K562 (cell line): ENCODE results near the gene PDE4D. TPM values are rescaled to one million over a fixed set of nuclear protein-coding genes. Genes with fewer than 3 reads are reported as not detected.

ENCODE experiments used
- ATAC-seq: fragments of 200-7000 bp; cut with Tn5 transposase; 3 replicates; pipeline ENCODE4 v1.9.1; 2020; ENCODE audit warnings: moderate library complexity
- BruUV-seq: library from RNA; stranded (reverse); fragments of 400-500 nt; replicated peaks from 2 replicates; lab custom pipeline; 2021; lab: Mats Ljungman, UMichigan
- CTCF ChIA-PET: fragments of 300-600 bp; formaldehyde crosslinking; extraction: SDS; loops from one replicate; lab custom pipeline; 2021; ENCODE audit warnings: low intra/inter-chr PET ratio; lab: Yijun Ruan, JAX
- POLR2A ChIA-PET: fragments of 300-600, 350-650 bp; sonication (Branson Sonifier 250); formaldehyde crosslinking; extraction: SDS; loops from one replicate; lab custom pipeline; 2021; ENCODE audit warnings: antibody characterized with exemption, inconsistent platforms; lab: Yijun Ruan, JAX
- DNase-seq, 4 experiments: peaks; one replicate each; pipeline versions ENCODE4 v3.0.0 to v3.0.0-alpha.2; 2011 to 2018; ENCODE audit warnings: low spot score in 3 of 4, mixed read lengths in 3 of 4; ENCODE audit errors: extremely low read depth in 1 of 4
- FAIRE-seq: peaks from 2 replicates; lab custom pipeline; 2011; peaks lifted over from hg19 to GRCh38; lab: Jason Lieb, UNC
- H2AFZ ChIP-seq: 2 replicates; pipeline ENCODE4 v1.6.0; 2011; ENCODE audit warnings: low read depth, low read length, control low read depth, inconsistent platforms
- H3K27ac ChIP-seq: fragments of 200-600 bp; 3 replicates; pipeline ENCODE4 v1.8.0; 2011; ENCODE audit warnings: low read depth, mild to moderate bottlenecking, control low read depth, inconsistent platforms, low read length, moderate library complexity, mixed read lengths; ENCODE audit errors: extremely low read depth
- H3K27me3 ChIP-seq, 2 experiments: fragments of 300-600 bp in 1 of 2; 2 replicates in 1 of 2; 3 replicates in 1 of 2; pipeline versions ENCODE4 v1.6.0 to v1.8.0; 2011; ENCODE audit warnings: inconsistent platforms in 2 of 2, low read length in 2 of 2, mild to moderate bottlenecking in 1 of 2, mixed read lengths in 1 of 2, moderate library complexity in 1 of 2; ENCODE audit not compliant: control insufficient read depth in 2 of 2, insufficient read depth in 2 of 2
- H3K36me3 ChIP-seq: fragments of 300-600 bp; 3 replicates; pipeline ENCODE4 v1.8.0; 2011; ENCODE audit warnings: mild to moderate bottlenecking, low read length, inconsistent platforms; ENCODE audit not compliant: control insufficient read depth, insufficient read depth
- H3K4me1 ChIP-seq, 2 experiments: fragments of 200-600 bp in 1 of 2; replicated peaks in 1 of 2; 2 replicates in 1 of 2; 3 replicates in 1 of 2; pipeline versions ENCODE4 v1.5.1 to v1.8.0; 2011; ENCODE audit warnings: inconsistent platforms in 2 of 2, low read length in 2 of 2, mild to moderate bottlenecking in 1 of 2, mixed read lengths in 1 of 2, moderate library complexity in 1 of 2; ENCODE audit not compliant: control insufficient read depth in 2 of 2, insufficient read depth in 2 of 2
- H3K4me2 ChIP-seq: 2 replicates; pipeline ENCODE4 v1.6.1; 2011; ENCODE audit warnings: low read length, control low read depth, inconsistent platforms, mixed read lengths; ENCODE audit not compliant: insufficient read depth
- H3K4me3 ChIP-seq: fragments of 200-600 bp; sonication (generic), shearing (Covaris generic); 2 replicates; pipeline ENCODE4 v1.5.1; 2016; ENCODE audit warnings: control low read depth, inconsistent platforms
- H3K79me2 ChIP-seq: fragments of 200-600 bp; 3 replicates; pipeline ENCODE4 v1.8.0; 2011; ENCODE audit warnings: low read length, inconsistent platforms; ENCODE audit not compliant: control insufficient read depth, insufficient read depth
- H3K9ac ChIP-seq, 2 experiments: 2 replicates each; pipeline versions ENCODE4 v1.6.0 to v1.6.1; 2011; ENCODE audit warnings: low read depth in 2 of 2, low read length in 2 of 2, control low read depth in 1 of 2, inconsistent platforms in 1 of 2, mild to moderate bottlenecking in 1 of 2, mixed read lengths in 1 of 2; ENCODE audit not compliant: insufficient read depth in 1 of 2
- H3K9me1 ChIP-seq: one replicate; pipeline ENCODE4 v1.6.0; 2011; ENCODE audit warnings: inconsistent platforms, mild to moderate bottlenecking, low read length, moderate library complexity; ENCODE audit not compliant: control insufficient read depth, insufficient read depth
- H3K9me3 ChIP-seq: replicated peaks from 2 replicates; pipeline ENCODE4 v1.5.1; 2011; ENCODE audit warnings: low read depth, low read length, inconsistent platforms; ENCODE audit not compliant: control insufficient read depth, insufficient read depth
- H4K20me1 ChIP-seq: replicated peaks from 2 replicates; pipeline ENCODE4 v1.6.1; 2011; ENCODE audit warnings: low read length, inconsistent platforms, mixed read lengths; ENCODE audit not compliant: control insufficient read depth, insufficient read depth
- MEF2D ChIP-seq: conservative IDR thresholded peaks from 2 replicates; pipeline ENCODE4 v1.6.1; 2016; ENCODE audit warnings: low read depth, missing genetic modification characterization, missing compliant biosample characterization
- MTF1 ChIP-seq: fragments of 250-450 bp; sonication (Bioruptor Pico); IDR thresholded peaks from 2 replicates; pipeline ENCODE4 v1.9.0; 2021; ENCODE audit warnings: moderate library complexity, mild to moderate bottlenecking, inconsistent platforms, borderline replicate concordance
- MYC ChIP-seq, 2 experiments: fragments of 250-450 bp in 1 of 2; sonication (Bioruptor Pico) in 1 of 2; IDR thresholded peaks; 2 replicates each; pipeline versions ENCODE4 v1.5.1 to v1.6.1; 2012 to 2021; ENCODE audit warnings: low read depth in 2 of 2, borderline replicate concordance in 1 of 2, improper control_type of control experiment in 1 of 2, low read length in 1 of 2, mild to moderate bottlenecking in 1 of 2, moderate library complexity in 1 of 2
- SIN3A ChIP-seq, 2 experiments: fragments of 150-350 bp in 1 of 2; IDR thresholded peaks; 2 replicates each; pipeline ENCODE4 v1.6.1; 2011 to 2016; ENCODE audit warnings: borderline replicate concordance in 2 of 2, low read depth in 2 of 2, low read length in 2 of 2, mild to moderate bottlenecking in 2 of 2, moderate library complexity in 2 of 2; ENCODE audit not compliant: control insufficient read depth in 1 of 2
- ZBTB1 ChIP-seq: sonication (generic); formaldehyde crosslinking; IDR thresholded peaks from 2 replicates; pipeline ENCODE4 v1.8.1; 2023; ENCODE audit warnings: missing genetic modification reagents, low read depth, mild to moderate bottlenecking, borderline replicate concordance
- ZNF408 ChIP-seq: fragments of 250-450 bp; sonication (Bioruptor Pico); IDR thresholded peaks from 2 replicates; pipeline ENCODE4 v1.4.0; 2020; ENCODE audit warnings: low read depth, mild to moderate bottlenecking, moderate library complexity
- WGBS: fragments of 100-300 bp; shearing (Covaris generic); methylation state at CpG from one replicate; pipeline ENCODE4 v1.1.6; 2016; ENCODE audit warnings: low coverage, mixed read lengths; ENCODE audit not compliant: insufficient coverage; ENCODE audit errors: missing lambda C conversion rate; 5-methylcytosine and 5-hydroxymethylcytosine counted together
- in situ Hi-C: fragments of 300-500 bp; cut with MboI; formaldehyde crosslinking; loops from 4 replicates; pipeline ENCODE4 v1.15.0; 2018; ENCODE audit warnings: inconsistent platforms, mixed read lengths
- intact Hi-C: fragments of 100-400 bp; cut with micrococcal nuclease; formaldehyde crosslinking; loops from 2 replicates; pipeline ENCODE4 v1.14.2; 2022
- polyA plus RNA-seq, 8 experiments: library from polyadenylated mRNA; depleted of rRNA in 4 of 8; stranded (reverse) in 5 of 8; unstranded in 3 of 8; fragments of >200 nt; fragmentation: Nextera tagmentation in 2 of 8; fragmentation: Illumina TruSeq in 1 of 8; extraction: Ambion mirVana in 2 of 8; extraction: Trizol in 1 of 8; gene quantifications; 2 replicates each; pipeline versions ENCODE4 v1.2.1 to v1.2.3, GENCODE V29; 2011 to 2014; ENCODE audit warnings: inconsistent platforms in 1 of 8, missing spikeins in 1 of 8
- total RNA-seq, 7 experiments: library from RNA; depleted of rRNA in 6 of 7; stranded (reverse); fragments of >200 nt in 6 of 7; fragmentation: Illumina TruSeq in 2 of 7; extraction: Trizol in 2 of 7; gene quantifications; 2 replicates each; pipeline versions ENCODE4 v1.2.1 to v1.2.3, GENCODE V29; 2011 to 2021; ENCODE audit warnings: low replicate concordance in 1 of 7

Gene PDE4D
- total and polyA plus RNA-seq, 9 of the 15 experiments (the other 6 are each of a cell fraction or from before 2014, with no cell fraction given), result 0.04 to 0.46 (median 0.13) TPM

DNA sequence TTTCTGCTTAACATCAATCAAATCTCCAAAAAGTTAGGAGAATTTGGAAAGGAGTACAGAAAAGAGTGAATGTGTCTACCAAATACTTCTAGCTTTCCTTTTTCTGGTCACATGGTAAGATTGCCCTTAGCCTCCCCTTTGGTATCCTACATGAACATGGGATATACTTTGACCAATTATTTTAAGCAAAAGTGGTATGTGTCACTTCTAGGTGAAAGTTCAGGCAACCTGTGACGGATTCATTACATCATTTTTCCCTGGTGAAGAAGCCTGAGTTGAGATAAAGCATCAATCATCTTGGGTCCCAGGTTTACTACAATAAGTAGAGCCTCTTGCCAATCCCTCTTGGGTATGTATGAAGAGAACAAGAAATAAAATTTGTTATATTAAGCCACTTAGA, 419.2 kb downstream of the PDE4D start:
- Histone ChIP-seq H3K9me1 (no peaks in the 10 kb centered on the region), H3K79me2 (no peaks in the 10 kb centered on the region), H3K4me2 (no peak overlapping the region), H3K36me3 (no peaks in the 10 kb centered on the region), H2AFZ (no peak overlapping the region), H3K27ac (no peak overlapping the region), H3K4me1 (no peaks in the 10 kb centered on the region), H3K9me3 (no peaks in the 10 kb centered on the region; the same call in 1 of the 2 replicates), H3K9ac (no peak overlapping the region), H3K4me3 (no peak overlapping the region), H3K27me3 (no peaks in the 10 kb centered on the region), H4K20me1 (no peaks in the 10 kb centered on the region)
- WGBS, result 0% methylated on average over 1 of the region's 1 CpG
- in situ Hi-C loops (no loop called here), intact Hi-C loops (no loop called here)
- ChIA-PET POLR2A (no interaction called here), CTCF (no interaction called here)
- BruUV-seq, result no TSS peak
- no peak for TF ChIP-seq ZNF408 (CRISPR knock-in tag)
- TF ChIP-seq ZBTB1, result no peak
- TF ChIP-seq SIN3A (IDR thresholded peaks at IDR 0.05; ENCODE audit: borderline replicate concordance in 2 of 2, control insufficient read depth in 1 of 2, low read depth in 2 of 2, low read length in 2 of 2), result no peak
- TF ChIP-seq MTF1 (CRISPR knock-in tag), result no peak
- no peak for TF ChIP-seq MEF2D (tag)
- no peak for TF ChIP-seq MYC (IDR thresholded peaks at IDR 0.05; ENCODE audit: low read depth, low read length)
- TF ChIP-seq MYC (CRISPR knock-in tag; IDR thresholded peaks at IDR 0.05; ENCODE audit: borderline replicate concordance, low read depth), result no peak
- FAIRE-seq (no peak), ATAC-seq (no peak), DNase-seq (no peak)
